SK-N-SH (cell line): ENCODE data around the gene CDH11.

Experiments used
- EZH2phosphoT487 ChIP-seq: fragments of 200-600 bp; sonication (generic); IDR thresholded peaks from 2 replicates; pipeline ENCODE4 v1.6.1; 2017; ENCODE audit warnings: low read depth, mixed run types, mild to moderate bottlenecking, antibody characterized with exemption, moderate library complexity, borderline replicate concordance
- FOXM1 ChIP-seq: IDR thresholded peaks from 2 replicates; pipeline ENCODE4 v1.4.0; 2012; ENCODE audit warnings: low read depth, mild to moderate bottlenecking
- GABPA ChIP-seq: IDR thresholded peaks from 2 replicates; pipeline ENCODE4 v1.4.0; 2012; ENCODE audit warnings: low read depth, mild to moderate bottlenecking
- JUND ChIP-seq: IDR thresholded peaks from 2 replicates; pipeline ENCODE4 v1.4.0; 2012
- MXI1 ChIP-seq: IDR thresholded peaks from 2 replicates; pipeline ENCODE4 v1.6.1; 2012; ENCODE audit warnings: mild to moderate bottlenecking, low read depth, low read length, improper control_type of control experiment
- RAD21 ChIP-seq: IDR thresholded peaks from 2 replicates; pipeline ENCODE4 v1.6.1; 2012; ENCODE audit warnings: mild to moderate bottlenecking, low read length
- SMC3 ChIP-seq: IDR thresholded peaks from 2 replicates; pipeline ENCODE4 v1.6.1; 2012; ENCODE audit warnings: low read depth, low read length, improper control_type of control experiment
- TCF12 ChIP-seq: IDR thresholded peaks from 2 replicates; pipeline ENCODE4 v1.4.0; 2012
- TF ChIP-seq, protein P1 (sequence below): fragments of 150-350 bp; IDR thresholded peaks from 2 replicates; pipeline ENCODE4 v1.6.1; 2017; ENCODE audit warnings: antibody characterized with exemption, low read length, low read depth, borderline replicate concordance
- TF ChIP-seq, protein P2 (sequence below): IDR thresholded peaks from 2 replicates; pipeline ENCODE4 v1.4.0; 2012; ENCODE audit warnings: low read depth
- TF ChIP-seq, protein P3 (sequence below): fragments of 200-600 bp; sonication (generic); IDR thresholded peaks from 2 replicates; pipeline ENCODE4 v1.6.1; 2017; ENCODE audit warnings: antibody characterized with exemption, mild to moderate bottlenecking, moderate library complexity
- TF ChIP-seq, protein P4 (sequence below): IDR thresholded peaks from 2 replicates; pipeline ENCODE4; 2012
- TF ChIP-seq, protein P5 (sequence below): IDR thresholded peaks from 2 replicates; pipeline ENCODE4 v1.6.1; 2012; ENCODE audit warnings: mild to moderate bottlenecking, low read depth, low read length, moderate library complexity

DNA sequence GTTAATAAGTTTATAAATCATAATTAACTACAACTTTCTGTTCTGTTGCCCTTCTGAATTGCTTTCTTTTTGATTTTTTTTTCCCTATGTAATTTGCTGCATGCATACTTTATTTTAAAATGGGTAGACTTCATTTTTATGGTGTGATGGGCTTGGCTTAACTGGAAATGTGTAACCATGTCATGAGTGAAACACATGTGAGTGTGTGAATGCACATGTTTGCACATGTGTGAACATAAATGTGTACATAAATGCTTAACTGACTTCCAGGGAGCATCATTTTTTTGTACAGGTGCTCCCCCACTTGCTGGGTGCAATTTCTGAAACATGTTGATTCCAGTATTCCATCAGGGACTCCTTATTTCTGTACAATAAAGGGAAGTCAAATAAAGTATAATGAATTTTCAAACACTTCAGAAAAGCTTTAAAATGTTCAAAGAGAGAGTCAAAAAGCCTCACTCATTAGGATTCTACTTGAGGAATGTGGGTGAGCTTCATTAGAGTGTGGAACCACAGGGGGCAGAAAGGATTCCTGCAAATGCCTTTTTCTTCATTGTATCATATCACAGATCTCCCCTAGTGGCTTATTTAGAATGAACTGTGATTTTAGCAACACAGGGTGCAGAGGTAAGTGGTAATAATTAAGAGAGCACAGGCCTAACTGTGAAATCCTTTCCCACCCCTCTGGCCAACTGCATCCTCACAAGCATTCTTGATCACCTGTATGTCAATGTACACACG, 31.7 kb upstream of the CDH11 start:
- TF ChIP-seq, protein P1, sequence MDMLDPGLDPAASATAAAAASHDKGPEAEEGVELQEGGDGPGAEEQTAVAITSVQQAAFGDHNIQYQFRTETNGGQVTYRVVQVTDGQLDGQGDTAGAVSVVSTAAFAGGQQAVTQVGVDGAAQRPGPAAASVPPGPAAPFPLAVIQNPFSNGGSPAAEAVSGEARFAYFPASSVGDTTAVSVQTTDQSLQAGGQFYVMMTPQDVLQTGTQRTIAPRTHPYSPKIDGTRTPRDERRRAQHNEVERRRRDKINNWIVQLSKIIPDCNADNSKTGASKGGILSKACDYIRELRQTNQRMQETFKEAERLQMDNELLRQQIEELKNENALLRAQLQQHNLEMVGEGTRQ, result no peak
- TF ChIP-seq MXI1 (no peak), FOXM1 (no peak), GABPA (no peak), RAD21 (no peak), EZH2phosphoT487 (no peak), TCF12 (no peak), JUND (no peak), SMC3 (no peak)
- TF ChIP-seq, protein P2, sequence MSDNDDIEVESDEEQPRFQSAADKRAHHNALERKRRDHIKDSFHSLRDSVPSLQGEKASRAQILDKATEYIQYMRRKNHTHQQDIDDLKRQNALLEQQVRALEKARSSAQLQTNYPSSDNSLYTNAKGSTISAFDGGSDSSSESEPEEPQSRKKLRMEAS, result no peak
- TF ChIP-seq, protein P3, sequence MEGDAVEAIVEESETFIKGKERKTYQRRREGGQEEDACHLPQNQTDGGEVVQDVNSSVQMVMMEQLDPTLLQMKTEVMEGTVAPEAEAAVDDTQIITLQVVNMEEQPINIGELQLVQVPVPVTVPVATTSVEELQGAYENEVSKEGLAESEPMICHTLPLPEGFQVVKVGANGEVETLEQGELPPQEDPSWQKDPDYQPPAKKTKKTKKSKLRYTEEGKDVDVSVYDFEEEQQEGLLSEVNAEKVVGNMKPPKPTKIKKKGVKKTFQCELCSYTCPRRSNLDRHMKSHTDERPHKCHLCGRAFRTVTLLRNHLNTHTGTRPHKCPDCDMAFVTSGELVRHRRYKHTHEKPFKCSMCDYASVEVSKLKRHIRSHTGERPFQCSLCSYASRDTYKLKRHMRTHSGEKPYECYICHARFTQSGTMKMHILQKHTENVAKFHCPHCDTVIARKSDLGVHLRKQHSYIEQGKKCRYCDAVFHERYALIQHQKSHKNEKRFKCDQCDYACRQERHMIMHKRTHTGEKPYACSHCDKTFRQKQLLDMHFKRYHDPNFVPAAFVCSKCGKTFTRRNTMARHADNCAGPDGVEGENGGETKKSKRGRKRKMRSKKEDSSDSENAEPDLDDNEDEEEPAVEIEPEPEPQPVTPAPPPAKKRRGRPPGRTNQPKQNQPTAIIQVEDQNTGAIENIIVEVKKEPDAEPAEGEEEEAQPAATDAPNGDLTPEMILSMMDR, result no peak
- TF ChIP-seq, protein P4, sequence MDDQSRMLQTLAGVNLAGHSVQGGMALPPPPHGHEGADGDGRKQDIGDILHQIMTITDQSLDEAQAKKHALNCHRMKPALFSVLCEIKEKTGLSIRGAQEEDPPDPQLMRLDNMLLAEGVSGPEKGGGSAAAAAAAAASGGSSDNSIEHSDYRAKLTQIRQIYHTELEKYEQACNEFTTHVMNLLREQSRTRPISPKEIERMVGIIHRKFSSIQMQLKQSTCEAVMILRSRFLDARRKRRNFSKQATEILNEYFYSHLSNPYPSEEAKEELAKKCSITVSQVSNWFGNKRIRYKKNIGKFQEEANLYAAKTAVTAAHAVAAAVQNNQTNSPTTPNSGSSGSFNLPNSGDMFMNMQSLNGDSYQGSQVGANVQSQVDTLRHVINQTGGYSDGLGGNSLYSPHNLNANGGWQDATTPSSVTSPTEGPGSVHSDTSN, result no peak
- TF ChIP-seq, protein P5, sequence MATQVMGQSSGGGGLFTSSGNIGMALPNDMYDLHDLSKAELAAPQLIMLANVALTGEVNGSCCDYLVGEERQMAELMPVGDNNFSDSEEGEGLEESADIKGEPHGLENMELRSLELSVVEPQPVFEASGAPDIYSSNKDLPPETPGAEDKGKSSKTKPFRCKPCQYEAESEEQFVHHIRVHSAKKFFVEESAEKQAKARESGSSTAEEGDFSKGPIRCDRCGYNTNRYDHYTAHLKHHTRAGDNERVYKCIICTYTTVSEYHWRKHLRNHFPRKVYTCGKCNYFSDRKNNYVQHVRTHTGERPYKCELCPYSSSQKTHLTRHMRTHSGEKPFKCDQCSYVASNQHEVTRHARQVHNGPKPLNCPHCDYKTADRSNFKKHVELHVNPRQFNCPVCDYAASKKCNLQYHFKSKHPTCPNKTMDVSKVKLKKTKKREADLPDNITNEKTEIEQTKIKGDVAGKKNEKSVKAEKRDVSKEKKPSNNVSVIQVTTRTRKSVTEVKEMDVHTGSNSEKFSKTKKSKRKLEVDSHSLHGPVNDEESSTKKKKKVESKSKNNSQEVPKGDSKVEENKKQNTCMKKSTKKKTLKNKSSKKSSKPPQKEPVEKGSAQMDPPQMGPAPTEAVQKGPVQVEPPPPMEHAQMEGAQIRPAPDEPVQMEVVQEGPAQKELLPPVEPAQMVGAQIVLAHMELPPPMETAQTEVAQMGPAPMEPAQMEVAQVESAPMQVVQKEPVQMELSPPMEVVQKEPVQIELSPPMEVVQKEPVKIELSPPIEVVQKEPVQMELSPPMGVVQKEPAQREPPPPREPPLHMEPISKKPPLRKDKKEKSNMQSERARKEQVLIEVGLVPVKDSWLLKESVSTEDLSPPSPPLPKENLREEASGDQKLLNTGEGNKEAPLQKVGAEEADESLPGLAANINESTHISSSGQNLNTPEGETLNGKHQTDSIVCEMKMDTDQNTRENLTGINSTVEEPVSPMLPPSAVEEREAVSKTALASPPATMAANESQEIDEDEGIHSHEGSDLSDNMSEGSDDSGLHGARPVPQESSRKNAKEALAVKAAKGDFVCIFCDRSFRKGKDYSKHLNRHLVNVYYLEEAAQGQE, result no peak
